ENCODE results near the gene GMPR.
A peak's percentile ranks its signal among the peaks of the same experiment; 100 is the strongest.

The GMPR gene

DNA sequence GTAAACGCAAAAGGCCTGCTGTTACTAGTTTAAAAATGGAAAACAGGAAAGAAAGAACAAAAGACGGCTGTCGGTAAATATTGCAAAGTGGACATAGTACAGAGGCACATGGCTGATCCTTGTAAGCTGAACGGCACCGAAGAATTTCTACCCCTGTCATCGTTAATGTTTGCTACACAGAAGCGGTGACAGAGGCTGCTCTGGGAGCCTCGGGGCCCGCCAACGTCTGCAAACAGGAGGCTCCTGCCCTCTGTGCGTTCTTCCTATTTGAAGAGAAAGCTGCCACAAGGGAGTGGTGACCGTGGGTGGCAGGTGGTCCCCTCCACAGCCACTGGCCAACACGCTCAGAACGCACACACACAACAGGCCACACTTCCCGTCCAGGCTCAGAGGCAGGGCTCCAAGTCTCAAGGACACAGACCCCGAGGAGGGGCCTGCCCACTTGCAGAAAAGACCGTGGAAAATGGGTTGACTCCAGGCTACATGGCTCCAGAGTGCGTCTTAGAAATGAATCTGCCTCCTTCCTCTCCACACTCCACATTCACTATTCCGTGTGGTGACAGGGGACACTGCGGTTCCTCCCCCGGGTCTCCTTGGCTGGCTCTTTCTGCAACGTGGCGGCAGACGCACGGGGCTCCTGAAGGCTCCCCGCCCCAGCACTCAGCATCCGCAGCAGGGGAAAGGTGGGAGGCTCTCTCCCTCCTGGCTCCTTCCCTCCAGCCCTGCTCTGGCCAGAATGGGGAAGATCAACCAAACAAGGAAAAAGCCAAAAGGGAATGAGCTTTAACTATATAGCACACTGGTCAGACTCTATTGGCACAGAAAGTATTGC, 64.5 kb downstream of the GMPR start:
- DNase-seq (ENCODE audit: low spot score), result no peak

DNA sequence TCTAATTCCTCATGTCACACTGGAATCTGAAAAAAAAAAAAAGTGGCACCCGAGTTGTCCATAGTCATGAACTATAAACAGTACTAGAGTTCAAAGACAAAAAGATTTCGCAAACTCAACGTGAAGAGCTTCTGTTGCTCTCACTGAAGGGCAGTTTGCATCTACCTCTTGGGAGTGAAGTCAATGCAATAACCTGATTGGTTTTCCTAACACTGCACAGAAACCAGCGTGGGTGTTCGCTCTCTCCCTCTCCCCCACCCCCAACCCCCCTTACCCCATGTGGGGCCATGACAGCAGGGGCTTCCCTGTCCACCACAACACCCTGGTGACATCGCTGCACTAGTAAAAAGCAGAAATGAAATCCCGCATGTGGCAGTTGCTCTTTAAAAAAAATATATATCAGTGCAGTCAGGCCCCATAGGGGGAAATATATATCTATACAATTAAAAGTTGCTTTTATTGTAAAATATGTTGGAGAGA, 66.9 kb downstream of the GMPR start:
- no peak for DNase-seq (ENCODE audit: low spot score)

DNA sequence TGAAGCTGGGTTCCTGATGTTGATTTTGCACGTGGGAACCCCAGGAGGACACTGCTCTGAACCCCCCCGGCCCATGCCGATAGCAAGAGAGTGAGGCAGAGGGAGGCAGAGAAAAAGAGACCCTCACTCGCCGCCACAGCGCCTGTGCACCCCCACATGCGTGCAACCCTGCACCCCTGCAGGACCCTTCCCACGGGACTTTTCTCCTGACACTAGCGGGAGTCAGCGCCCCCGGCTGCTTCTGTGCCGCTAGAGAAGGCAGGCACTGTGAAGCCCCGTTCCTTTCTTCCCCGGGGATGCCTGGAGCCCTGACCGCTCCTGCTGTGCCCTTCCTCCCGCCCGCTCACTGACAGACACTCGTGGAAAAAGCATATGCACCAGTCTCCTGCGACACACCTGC, 67.4 kb downstream of the GMPR start:
- DNase-seq (ENCODE audit: low spot score), result no peak

DNA sequence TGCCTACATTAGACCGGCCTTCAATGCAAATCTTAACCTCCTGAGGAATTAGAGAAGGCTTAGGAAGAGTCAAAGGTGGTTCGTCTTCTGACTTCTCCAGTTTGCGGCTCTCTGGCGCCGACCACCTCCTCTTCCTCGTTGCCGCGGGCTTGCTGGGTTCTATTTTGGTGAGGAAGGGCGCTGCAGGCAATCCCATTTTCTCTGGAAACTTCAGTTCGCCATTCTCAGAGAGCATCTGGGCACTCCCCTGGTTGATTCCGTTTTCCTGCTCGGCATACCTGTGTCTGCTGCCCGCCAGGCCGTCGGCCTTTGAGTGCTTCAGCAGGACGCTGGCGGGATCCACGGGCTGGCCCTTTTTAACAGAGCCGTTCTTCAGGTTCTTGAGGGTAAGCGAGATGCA, 67.9 kb downstream of the GMPR start:
- no peak for DNase-seq (ENCODE audit: low spot score)

DNA sequence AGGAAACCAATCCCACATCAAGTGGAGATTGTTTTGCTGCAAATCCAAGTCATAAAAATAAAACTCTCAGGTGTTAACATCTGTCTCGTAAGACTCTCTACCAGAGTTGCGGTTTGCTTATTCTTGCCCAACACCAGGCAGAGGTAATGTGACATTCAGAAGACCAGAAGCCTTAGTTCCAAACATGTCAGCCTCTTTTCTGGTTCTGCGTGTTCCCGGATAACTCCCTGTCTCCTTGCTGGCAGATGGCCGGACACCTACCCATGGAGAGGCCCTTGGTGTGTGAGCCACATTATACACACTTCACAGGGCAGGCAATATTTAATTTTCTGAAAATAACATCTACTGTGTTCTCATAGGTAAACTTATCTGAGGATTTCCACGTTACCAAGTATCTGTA, 73.4 kb downstream of the GMPR start:
- no peak for DNase-seq (ENCODE audit: low spot score)

DNA sequence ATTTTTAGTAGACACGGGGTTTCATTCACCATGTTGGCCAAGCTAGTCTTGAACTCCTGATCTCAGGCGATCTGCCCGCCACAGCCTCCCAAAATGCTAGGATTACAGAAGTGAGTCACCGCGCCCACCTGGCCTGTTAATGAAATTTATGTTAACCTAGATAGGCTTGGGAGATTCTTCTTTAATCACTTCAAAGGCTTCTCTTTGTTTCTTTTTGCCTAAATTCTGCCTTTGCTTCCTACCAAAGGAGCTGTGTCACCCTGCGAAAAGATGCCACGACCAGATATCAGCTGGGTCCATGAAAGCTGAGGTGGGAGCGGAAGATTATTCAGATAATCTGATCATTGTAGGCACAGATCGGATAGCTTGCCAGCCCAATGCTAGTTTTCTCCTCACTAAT, 75.3 kb downstream of the GMPR start:
- no peak for DNase-seq (ENCODE audit: low spot score)

DNA sequence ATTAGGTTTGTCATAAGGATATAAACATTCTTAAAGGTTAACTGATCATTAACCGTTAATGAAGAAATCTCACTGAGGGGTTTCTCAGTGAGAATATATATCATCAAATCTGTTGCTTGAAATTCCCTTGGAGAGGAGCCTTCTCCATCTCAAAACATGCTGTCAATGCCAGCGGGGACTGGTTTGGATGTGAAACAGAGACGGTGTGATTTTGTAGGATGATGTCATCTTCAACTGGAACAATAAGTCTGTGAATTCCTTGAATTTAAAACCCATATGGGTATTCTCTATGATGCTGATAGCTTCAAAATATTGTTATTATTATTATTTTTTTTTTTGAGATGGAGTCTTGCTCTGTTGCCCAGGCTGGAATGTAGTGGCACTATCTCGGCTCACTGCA, 75.9 kb downstream of the GMPR start:
- no peak for DNase-seq (ENCODE audit: low spot score)

DNA sequence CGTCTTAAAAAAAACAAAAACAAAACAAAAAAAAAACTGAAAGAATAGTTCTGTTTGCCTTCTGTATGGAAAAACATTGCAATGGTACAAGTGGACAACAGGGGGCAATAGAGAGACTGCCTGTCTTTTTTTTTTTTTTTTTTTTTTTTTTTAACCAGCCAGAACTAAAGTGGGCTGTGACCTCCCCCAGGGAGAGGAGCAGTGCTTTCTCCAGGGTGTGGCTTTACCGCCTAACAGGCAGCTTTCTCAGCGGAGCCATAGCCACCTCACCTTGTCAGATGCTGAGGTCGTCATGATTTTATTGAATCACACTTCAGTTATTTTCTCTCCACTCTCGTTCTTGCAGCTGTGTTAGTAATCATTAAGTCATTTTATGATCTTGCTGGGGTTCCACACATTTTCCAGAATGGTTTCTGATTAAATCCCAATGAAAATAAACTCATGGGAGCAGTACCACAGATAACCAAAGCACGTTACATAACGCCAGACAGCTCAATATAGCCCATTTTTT, 78.4 kb downstream of the GMPR start:
- peak; percentile 43 for DNase-seq (ENCODE audit: low spot score)

DNA sequence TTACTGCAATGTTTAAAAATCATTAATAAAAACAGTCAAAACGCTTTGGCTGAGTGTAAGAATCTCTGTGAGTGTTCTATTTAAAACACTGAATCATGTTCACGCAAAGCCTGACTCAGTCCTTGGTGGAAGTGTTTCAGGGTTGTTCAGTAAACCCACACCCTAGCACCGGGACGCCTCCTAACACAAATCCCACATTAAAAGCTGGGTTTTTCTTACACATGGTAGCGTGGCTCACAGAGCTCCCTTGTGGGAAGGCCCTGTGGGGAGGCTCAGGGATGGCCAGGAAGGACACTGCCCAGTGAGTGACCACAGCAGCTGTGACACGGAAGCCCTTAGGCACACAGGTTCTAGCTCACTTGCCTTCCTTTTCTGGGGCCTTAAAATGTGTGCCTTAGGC, 80.2 kb downstream of the GMPR start:
- peak; percentile 6 for DNase-seq (ENCODE audit: low spot score)

DNA sequence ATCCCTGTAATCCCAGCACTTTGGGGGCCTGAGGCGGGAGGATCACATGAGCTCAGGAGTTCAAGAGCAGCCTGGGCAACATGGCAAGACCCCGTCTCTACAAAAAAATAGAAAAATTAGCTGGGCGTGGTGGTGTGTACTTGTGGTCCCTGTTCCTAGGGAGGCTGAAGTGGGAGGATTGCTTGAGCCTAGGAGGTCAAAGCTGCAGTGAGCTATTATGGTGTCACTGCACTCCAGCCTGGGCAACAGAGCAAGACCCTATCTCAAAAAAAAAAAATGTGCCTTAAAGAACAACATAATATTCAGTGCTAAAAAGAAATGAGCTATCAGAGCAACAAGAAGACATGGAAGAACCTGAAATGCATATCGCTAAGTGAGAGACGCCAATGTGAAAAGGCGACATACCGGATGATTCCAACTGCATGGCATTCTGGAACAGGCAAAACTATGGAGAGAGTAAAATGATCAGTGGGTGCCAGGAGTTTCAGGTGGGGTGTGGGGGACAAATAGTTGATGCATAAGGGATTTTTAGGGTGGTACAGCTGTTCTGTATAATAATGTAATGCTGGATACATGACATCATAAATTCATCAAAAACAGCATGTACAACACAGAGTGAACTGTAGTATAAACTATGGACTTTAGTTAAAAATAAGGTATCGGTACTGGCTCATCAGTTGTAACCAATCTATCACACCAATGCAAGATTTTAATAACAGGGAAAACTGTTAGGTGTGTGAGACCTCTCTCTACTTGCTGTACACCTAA, 80.8 kb downstream of the GMPR start:
- DNase-seq (ENCODE audit: low spot score), result no peak

DNA sequence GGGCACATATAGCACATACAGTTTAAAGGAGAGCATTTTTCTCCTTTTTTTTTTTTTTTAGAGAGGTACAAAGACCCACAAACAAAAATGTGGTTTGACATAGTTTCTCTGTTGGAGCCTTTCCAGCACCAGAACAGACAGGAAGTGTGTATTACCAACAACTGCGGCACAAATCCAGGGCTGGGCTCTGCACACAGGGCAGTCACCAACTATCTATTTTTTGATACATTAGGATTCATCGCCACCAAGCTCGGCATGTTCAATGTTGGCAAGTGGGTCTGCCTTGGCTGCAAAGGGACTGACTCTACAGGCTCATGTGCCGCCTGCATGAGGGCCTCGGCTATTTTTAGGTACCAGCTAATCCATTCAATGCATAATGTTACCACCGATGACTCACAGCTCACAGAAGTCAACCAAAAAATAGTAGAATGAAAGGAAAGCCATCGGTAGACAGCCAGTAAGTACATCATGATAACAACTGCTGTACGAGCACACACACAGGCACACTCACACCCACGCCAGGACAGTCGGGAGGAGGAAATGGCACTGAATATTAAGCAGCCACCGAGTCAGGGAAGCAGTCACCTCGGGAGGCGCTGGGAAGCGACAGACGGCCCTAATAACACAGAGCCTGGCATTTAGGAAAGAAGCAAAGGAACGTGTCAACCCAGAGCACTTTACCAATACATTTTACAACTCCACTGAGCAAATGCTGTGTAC, 81.6 kb downstream of the GMPR start:
- peak; percentile 74 for DNase-seq (ENCODE audit: low spot score)

DNA sequence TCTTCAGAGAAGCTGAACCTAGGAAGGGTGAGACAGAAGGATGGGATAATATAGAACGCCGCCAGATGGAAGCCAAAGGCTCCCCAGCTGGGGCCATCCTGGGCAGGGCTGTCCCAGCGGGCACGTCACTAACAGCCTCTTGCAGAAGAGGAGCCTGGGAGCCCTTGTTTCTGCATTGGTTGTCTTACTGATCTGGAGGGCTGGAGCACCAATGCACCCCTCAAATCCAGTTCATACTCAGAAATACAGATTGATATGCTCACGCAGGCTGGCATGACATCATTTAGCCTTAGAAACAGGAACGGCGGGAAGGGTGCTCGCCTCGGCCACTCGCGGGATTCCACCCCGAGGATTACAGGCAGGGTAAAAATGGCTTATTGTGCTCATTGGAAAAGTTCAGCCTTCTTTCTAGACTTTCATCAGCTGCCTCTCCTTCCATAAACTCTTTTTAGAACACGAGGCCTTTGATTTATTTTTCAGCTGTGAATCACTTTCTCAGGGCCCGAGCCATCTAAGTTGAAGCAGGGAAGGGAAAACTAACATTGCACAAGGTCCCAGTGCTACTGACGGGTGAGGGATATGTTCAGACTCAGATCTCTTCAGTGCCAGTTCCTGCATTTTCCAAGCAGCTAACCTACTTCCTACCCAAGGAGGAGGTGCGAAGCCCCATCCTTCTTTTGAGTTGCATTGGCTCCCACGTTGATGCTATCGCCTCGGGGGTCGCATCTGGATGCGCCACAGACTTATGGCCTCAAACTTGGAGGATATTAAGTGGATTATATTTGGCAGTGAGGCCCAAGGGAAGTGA, 82.3 kb downstream of the GMPR start:
- no peak for DNase-seq (ENCODE audit: low spot score)

DNA sequence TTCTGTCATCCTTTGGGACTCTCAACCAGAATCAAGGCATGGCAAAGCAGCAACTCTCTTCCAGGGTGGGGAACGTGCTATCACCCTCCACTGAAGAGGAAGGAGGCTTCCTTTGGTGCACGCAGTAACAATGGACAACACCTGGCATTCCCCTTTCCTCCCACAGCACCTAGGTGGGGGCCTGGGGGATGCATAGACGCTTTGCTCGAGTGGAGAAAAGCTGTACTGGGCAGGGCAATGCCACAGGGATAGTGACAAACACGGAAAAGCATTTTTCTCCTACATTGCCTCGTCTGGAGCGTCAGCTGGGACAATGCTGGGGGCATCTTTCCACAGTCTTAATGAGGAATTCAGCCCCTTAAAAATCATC, 82.9 kb downstream of the GMPR start:
- no peak for DNase-seq (ENCODE audit: low spot score)

DNA sequence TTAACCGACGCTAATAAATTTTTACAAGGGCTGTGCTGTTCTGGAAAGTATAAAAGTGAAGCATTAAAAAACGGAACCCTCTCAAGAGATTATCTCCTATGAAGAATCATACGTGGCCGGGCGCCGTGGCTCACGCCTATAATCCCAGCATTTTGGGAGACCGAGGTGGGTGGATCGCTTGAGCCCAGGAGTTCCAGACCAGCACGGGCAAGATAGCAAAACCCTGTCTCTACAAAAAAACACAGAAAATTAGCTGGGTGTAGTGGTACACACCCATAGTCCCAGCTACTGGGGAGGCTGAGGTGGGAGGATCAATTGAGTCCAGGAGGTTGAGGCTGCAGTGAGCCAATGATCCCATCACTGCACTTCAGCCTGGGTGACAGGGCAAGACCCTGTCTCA, 83.4 kb downstream of the GMPR start:
- DNase-seq (ENCODE audit: low spot score), result no peak

DNA sequence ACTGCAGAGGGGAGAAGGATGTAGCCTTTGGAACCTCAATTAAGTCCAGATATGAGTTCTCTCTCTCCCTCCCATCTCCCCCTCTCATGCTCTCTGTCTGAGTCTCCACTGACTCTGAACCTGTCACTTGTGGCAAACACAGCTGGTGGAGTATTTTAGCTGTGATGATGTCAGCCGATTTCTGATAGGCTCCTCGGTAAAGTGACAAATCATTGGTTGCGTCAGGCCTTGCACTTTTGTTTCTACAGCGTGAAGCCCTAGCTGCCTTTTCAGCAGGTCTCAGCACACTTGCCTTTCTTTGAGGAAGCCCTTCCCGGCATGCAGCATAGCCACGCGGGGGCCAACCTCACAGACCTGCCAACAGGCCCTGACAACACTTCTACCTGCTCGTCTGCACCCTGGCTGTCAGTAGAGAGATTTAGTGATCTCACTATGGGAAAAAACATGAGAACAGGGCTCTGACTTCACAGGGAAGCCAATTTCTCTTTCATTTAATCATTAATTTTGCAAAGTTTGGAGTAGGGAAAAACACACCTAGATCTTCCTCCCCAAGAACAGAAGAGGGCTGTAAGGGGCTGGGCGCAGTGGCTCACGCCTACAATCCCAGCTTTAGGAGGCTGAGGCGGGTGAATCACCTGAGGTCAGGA, 84.4 kb downstream of the GMPR start:
- DNase-seq (ENCODE audit: low spot score), result peak; percentile 85

DNA sequence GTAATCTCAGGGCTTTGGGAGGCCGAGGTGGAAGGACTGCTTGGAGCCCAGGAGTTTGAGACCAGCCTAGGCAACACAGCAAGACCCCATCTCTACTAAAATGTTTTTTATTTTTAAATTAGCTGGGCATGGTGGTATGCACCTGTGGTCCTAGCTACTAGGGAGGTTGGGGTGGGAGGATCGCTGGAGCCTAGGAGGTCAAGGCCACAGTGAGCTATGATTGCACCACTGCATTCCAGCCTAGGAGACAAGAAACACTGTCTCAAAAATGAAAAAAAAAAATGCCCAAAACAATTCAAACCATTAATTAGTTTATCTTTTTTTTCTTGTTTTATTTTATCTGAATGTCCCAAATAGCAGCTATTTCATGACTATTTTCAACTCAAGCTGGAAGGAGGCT, 85.8 kb downstream of the GMPR start:
- DNase-seq (ENCODE audit: low spot score), result no peak

DNA sequence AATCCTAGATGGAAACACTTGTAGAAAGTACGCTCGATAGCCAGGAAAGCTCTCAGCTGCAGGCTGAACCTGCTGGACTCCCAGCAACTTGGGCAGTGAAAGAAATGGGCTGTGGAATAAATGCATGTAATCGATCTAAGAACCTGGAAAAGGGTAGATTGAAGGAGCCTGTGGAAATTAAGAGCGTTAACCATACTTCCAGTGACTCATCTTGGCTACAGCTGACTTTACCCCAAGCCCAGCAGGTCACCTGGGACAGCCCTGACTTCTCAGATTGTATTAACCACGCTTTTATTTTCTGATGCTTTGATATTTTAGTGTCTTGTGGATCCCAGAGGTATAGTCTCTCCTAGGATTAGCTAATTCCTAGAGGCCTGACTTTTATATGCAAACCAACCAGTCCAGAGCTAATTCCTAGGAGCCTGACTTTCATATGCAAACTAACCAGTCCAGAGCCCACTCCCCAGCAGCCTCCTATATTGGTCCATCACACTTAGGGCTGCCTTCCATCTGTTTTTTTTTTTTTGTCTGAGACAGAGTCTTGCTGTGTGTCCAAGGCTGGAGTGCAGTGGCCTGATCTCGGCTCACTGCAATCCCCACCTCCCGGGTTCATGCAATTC, 86.3 kb downstream of the GMPR start:
- no peak for DNase-seq (ENCODE audit: low spot score)

DNA sequence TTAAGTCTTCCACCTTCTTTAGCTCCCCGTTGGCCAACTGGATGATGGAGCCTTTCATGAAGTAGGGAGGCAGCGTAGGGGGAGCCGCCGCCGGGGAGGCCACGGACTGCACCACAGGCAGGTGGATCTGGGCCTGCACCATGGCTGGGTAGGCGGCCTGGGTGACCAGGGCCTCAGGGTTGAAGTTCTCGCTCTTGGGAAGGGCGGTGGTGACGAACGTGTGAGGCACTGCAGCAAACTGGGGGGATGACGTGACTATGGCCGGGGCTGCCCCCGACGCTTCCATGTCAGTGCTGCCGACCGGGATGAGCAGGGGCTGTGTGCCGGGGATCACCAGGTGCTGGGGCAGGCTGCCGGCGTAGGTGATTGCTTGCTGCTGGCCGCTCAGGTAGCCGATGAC, 88.1 kb downstream of the GMPR start:
- DNase-seq (ENCODE audit: low spot score), result no peak

DNA sequence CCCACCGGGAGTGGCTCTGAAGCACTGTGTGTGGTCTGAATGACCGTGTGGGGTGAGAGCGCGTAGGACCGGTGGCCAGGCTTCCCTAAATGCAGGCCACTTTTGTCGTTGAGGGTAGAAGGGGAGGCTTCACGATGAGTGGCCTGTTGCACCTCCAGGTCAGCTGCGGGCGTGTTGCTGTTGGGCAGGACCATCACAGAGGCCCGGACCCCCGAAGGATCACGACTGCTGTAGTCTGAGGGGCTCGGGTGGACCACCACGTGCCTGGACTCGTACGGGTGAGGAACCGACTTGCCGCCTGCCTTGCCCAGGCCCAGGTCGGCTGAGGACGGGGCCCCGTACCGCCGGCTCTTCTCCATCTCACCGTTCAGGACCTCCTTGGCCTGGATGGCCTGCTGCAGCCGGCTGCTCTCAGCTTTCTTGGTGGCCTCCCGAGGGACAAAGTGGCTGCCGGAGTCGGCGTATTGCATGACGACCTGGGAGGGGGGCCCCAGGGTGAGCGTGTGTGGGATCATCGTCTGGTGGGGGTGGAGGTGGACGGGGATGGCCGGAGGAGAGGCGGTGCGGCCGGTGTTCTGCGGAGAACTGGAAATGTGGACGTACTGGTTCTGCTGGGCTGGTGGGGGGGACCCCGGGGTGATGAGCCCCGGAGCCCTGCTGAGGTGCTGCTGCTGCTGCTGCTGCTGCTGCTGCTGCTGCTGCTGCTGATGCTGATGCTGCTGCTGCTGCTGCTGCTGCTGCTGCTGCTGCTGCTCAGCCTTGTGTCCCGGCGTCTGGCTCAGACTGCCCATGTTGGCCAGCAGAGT, 88.8 kb downstream of the GMPR start:
- DNase-seq (ENCODE audit: low spot score), result no peak

DNA sequence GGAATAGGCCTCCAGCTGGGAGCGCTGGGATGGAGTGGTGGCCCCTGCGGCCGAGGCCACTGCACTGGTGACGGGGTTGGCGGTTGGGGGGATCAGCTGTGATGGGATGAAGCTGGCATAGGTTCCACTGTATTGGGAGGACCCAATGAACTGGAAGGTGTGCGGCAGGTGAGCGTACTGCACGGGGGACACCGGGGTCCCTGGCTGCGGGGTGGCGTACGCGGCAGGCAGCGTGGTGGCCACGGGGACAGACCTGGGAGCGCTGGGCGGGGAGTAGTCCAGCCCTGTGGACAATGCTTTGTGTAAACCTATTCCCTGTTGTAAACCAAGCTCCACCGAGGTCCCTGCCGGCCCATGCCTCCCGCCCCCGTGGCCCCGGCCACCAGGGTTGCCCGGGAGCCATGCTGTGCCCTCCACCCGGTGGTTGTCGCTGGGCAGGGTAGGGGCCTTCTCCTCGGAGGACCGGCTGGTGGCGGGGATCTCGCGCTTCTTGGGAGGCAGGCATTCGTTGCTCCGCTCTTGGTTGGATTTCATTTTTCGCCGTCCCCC, 89.5 kb downstream of the GMPR start:
- DNase-seq (ENCODE audit: low spot score), result no peak
